Inferior parietal cortex (tissue), 1 donor: ENCODE measurements around the gene CHMP2A.
"Not testable (repeated sequence)": the region's sequence is repeated elsewhere in the genome, so short reads cannot be mapped to it uniquely, and the experiment has no call there.

Source experiments
- DNase-seq: peaks from one replicate; pipeline ENCODE4 v3.0.0-alpha.2; 2016; ENCODE audit errors: extremely low spot score

Gene CHMP2A

DNA sequence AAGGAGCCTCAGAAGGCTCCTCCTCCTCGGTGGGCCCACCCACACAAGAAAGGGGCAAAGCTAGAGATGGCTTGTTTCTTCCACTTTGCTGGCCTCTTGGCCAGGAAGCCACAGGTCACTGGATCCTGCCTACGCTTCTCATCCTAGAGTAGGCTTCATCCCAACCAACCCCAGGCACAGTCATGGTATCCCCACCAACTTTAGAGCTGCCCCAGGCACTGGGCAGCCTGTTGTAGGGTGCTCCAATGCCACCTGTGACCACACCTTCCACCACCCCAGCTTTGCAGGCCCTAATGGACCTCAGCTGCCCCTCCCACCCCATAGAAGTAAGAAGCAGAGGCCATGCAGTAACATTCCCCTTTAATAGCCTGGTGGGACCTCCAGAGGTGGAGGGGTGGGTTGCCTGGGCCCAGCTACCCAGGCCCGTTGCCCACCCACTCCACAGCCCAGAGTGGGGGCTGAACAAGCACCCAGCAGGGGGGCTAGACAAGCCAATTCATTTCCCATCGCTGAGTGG lies 522 bp upstream of the CHMP2A start:
- DNase-seq = no peak

- no peak for DNase-seq
Observed at GRCh38 chr19:58553799-58554493, 959 bp downstream of the CHMP2A start.

DNA sequence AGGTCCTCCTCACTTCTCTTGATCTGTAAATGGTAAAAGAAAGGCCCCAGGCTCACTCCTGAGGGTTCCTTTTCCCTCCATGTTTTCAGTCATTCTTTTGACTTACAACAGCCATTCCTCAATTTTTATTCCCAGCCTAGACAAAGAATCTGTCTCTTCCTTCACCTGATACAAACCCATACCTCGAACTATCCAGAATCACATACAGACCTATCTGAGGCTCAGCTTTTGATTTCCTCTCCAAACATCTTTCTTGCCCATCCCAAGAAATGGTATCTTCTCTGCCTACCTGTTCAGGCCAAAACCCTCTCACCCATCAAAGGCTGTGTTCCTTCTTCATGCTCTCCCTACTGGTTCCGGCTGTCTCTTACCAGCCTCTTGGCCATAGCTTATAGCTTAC lies 2.2 kb downstream of the CHMP2A start:
- DNase-seq = no peak

DNA sequence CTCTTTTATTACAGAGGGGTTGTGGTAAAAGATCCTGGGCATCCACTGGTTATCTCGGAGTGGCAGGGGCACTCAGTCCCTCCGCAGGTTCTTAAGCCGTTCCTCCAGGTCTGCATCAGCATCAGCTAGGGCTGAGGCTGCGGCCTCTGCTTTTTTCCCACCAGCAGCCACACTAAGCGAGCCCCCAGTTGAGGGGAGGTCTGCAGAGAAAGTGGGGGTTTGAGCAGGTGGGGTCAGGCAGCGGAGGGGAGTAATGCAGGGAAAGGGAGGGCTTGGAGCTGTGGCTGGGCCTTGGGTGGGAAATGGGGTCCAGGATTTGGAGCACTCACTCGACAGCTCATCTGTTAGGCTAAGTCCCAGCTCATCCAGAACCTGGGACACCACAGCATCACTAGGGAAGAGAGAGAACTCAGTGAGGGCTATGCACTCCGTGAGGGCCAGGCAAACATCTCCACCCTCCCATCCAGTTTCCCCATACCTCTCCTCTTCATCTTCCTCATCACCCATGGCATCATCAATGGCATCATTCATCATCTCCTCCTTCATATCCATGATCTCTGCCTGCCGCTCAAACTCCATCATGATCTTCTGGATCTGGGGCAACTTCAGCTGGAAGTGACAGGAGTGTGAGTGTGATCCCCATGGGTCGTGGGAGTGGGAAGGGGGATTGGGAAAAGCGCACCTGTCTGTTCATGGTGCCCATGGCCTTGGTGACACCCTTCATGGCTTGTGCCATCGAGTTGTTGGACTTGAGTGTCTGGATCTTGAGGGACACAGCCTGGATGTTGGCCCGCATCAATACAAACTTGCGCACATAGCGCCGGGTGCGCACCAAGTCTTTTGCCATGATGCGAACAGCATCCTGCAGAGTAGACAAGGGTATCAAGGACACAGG lies 3.1 kb downstream of the CHMP2A start:
- DNase-seq = no peak

GRCh38 chr19:58551123-58551497 lies 3.8 kb downstream of the CHMP2A start:
- DNase-seq = no peak

DNA sequence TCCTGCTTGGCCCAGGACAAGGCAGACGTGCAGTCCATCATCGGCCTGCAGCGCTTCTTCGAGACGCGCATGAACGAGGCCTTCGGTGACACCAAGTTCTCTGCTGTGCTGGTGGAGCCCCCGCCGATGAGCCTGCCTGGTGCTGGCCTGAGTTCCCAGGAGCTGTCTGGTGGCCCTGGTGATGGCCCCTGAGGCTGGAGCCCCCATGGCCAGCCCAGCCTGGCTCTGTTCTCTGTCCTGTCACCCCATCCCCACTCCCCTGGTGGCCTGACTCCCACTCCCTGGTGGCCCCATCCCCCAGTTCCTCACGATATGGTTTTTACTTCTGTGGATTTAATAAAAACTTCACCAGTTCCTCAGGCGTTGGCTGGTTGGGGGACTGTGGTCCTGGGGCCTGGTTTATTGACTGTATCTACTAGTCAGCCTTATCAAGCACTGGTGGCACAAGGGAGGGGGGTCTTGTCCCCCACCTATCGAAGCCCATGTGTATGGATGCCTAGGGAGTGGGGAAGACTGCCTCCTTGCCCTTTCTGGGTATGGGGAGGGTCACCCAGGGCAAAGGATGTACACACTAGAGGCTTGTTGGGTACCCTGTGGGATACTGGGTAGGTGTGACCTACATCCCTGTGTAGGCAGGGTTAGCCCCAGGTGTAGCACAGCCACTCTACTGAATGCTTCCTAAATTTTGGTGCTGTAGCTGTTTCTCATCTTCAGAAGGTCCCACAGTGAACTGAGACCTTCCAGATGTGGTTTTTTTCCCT lies 4.4 kb downstream of the CHMP2A start:
- no peak for DNase-seq

GRCh38 chr19:58549664-58550361 lies 5.1 kb downstream of the CHMP2A start:
- DNase-seq = no peak

DNA sequence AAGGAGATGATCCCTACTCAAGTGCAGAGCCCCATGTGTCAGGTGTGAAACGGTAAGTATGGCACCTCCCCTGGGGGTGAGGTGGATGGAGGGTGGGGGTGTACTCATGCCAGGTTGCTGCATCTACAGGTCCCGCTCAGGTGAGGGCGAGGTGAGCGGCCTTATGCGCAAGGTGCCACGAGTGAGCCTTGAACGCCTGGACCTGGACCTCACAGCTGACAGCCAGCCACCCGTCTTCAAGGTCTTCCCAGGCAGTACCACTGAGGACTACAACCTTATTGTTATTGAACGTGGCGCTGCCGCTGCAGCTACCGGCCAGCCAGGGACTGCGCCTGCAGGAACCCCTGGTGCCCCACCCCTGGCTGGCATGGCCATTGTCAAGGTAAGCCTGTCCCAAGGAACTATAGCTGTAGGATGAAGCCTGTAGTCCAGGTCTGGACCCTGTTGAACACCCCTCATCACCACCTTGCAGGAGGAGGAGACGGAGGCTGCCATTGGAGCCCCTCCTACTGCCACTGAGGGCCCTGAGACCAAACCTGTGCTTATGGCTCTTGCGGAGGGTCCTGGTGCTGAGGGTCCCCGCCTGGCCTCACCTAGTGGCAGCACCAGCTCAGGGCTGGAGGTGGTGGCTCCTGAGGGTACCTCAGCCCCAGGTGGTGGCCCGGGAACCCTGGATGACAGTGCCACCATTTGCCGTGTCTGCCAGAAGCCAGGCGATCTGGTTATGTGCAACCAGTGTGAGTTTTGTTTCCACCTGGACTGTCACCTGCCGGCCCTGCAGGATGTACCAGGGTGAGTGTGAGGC lies 5.8 kb downstream of the CHMP2A start:
- DNase-seq = no peak

GRCh38 chr19:58547323-58548312 lies 7.3 kb downstream of the CHMP2A start:
- no peak for DNase-seq

- no peak for DNase-seq
Observed at GRCh38 chr19:58546019-58546530, 8.8 kb downstream of the CHMP2A start.

GRCh38 chr19:58545286-58546018 lies 9.5 kb downstream of the CHMP2A start:
- no peak for DNase-seq

DNA sequence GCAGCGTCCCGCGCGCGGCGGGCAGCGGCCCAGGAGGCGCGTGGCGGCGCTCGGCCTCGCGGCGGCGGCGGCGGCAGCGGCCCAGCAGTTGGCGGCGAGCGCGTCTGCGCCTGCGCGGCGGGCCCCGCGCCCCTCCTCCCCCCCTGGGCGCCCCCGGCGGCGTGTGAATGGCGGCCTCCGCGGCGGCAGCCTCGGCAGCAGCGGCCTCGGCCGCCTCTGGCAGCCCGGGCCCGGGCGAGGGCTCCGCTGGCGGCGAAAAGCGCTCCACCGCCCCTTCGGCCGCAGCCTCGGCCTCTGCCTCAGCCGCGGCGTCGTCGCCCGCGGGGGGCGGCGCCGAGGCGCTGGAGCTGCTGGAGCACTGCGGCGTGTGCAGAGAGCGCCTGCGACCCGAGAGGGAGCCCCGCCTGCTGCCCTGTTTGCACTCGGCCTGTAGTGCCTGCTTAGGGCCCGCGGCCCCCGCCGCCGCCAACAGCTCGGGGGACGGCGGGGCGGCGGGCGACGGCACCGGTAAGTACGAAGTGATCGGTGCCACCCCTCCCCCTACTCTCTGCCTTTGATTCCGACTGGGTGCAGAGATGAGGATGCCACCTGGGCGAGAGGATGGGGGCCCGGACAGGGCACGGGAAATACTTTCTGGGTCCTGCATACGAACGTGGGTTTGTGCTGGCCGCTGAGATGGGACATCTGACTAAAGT lies 10.2 kb downstream of the CHMP2A start:
- no peak for DNase-seq

DNA sequence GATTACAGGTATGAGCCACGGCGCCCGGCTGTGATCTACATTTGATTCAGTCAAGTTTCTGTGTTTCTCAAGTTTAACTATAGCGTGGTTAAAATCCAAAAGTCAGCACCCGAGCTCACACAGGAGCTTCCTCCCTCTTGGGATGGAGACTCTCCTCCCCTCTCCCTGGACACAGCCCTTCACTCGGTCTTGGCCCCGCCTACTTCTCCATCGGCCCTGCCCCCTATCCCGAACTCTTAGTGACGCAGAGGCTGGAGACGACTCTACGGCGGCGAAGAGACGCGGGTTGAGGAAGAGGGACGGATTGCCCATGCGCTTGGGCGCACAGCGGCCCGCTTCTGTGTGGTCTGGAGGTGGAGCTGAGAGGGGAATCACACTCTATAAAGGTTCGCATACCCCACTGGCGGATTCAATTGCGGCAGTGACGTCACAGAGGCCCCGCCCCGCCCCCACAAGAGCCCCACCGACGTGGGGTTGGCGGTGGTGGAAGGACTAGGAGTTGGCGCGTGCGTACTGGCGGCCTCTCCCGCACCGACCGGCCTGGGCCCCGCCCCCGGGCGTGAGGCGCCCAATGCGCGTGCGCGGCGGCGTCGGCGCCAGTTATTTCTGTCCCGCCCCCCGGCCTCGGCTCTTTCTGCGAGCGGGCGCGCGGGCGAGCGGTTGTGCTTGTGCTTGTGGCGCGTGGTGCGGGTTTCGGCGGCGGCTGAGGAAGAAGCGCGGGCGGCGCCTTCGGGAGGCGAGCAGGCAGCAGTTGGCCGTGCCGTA lies 10.9 kb downstream of the CHMP2A start, which contains the start of gene TRIM28:
Gene TRIM28, plus strand, starts transcription at position 239 of the 765 bp plus-strand sequence. CDS start 694 bp downstream, outside the sequence.
- DNase-seq = peak; percentile 95

- not testable (repeated sequence) for DNase-seq
Observed at GRCh38 chr19:58542641-58543372, 12.1 kb downstream of the CHMP2A start.

DNA sequence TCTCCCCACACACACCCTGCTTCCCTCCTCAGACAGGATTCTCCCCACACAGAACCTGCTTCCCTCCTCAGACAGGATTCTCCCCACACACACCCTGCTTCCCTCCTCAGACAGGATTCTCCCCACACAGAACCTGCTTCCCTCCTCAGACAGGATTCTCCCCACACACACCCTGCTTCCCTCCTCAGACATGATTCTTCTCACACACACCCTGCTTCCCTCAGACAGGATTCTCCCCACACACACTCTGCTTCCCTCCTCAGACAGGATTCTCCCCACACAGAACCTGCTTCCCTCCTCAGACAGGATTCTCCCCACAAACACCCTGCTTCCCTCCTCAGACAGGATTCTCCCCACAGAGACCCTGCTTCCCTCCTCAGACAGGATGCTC lies 15.7 kb downstream of the CHMP2A start:
- not testable (repeated sequence) for DNase-seq
